LoVo (cell line): Measurements from ENCODE around the gene AFP.
"Not testable (repeated sequence)": the region's sequence is repeated elsewhere in the genome, so short reads cannot be mapped to it uniquely, and the experiment has no call there.

ENCODE experiments used
- DNase-seq: peaks from one replicate; pipeline ENCODE4 v3.0.0-alpha.2; 2016; ENCODE audit warnings: low spot score

Gene AFP

DNA sequence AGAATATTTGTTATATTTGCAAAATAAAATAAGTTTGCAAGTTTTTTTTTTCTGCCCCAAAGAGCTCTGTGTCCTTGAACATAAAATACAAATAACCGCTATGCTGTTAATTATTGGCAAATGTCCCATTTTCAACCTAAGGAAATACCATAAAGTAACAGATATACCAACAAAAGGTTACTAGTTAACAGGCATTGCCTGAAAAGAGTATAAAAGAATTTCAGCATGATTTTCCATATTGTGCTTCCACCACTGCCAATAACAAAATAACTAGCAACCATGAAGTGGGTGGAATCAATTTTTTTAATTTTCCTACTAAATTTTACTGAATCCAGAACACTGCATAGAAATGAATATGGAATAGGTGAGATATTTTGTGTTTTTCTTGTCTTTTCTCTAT, at the start of gene AFP:
Gene AFP (plus strand): TSS at position 238 of the 400 bp plus-strand sequence. CDS start 42 bp downstream, at position 280.
- no peak for DNase-seq

DNA sequence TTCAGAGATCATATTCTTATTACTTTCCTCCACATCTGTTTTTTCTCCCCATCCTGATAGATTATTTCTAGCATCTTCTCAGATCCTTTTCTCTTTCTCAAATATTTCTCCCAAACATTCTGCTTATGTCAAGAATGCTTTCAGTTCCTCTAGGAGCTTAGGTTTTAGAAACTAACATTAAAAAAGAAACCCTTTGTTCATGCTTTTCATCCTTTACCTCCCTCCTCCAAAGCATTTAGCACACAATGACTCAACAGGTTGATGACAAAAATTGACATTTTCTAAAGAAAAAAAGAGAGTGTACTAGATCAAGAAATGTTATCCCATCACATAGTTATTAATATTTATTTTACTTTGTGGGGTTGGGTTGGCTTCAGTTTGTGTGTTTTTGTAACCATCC, 48.5 kb upstream of the AFP start:
- DNase-seq = no peak

DNA sequence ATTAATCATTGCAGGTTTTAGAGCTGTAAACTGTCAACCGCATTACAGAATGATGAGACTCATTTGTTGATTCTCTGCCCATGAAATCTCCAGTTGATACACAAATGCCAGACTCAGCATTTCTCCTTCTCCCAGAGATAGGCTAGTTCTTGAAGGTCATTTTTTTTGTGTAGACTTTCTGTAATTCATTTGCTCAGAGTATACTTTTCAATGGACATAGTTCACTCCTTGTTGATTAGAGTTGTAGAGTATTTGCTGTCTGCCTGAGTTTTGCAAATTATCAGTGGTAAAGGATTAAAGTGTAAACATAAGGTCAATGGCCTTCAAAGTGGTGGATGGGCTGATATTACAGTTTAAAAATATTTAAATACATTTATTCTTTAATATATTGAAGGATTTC, 47.1 kb upstream of the AFP start:
- DNase-seq = no peak

DNA sequence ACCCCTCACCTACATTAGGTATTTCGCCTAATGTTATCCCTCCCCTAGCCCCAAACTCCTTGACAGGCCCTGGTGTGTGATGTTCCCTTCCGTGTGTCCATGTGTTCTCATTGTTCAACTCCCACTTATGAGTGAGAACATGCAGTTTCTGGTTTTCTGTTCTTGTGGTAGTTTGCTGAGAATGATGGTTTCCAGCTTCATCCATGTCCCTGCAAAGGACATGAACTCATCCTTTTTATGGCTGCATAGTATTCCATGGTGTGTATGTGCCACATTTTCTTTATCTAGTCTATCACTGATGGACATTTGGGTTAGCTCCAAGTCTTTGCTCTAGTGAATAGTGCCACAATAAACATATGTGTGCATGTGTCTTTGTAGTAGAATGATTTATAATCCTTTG, 46.4 kb upstream of the AFP start:
- not testable (repeated sequence) for DNase-seq

DNA sequence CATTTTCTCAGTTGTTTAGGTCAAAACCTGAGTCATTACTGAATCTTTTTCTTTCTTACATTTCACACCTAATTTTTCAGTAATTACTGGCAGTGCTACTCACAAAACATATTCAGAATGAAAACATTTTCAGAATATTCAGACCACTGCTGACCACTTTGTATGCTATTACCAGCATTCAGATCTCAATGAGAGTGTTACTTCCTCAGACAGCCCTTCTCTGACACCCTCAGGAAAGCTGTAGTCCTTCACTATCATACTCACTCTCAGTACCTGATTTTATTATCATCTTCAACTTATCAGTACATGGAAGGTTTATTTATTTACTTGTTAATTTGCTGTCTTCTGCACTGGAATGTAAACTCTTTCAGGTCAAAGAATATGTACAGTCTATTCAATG, 44.2 kb upstream of the AFP start:
- DNase-seq = no peak

DNA sequence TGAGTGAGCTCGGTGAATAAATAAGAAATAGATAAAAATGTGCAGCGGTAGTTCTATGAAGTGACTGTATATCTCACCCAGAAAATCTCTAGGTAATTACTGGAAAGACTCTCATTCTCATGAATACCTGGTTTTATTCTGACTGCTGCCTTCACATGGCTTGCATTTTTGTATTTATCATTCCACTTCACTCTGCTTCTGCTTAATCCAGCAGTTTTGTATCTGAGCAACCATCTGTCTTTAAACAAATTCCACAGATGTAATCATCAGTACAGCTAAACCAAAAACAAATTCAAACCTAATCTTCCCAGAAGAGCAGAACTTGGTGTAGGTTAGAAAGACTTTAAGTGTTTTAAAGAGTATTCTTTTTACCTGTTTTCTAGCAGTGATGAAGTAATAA, 43.1 kb upstream of the AFP start:
- DNase-seq = no peak

DNA sequence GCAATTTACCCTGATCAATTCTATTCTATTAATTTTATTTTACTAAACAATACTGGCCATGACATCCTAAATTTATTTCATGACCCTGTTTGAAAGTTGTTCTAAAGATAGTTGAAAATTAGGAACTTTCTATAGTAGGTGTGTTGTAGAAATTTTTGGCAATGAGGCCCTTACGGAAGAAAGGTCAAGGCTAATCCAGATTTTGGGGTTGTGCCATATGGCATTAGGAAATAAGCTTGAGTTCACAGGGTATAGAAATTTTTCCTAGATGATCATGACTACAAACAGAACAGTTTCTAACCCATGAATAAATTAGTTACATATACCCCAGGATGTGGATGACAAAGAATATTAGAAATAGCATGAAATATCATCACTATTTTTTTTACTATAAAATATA, 39.7 kb upstream of the AFP start:
- DNase-seq = no peak

DNA sequence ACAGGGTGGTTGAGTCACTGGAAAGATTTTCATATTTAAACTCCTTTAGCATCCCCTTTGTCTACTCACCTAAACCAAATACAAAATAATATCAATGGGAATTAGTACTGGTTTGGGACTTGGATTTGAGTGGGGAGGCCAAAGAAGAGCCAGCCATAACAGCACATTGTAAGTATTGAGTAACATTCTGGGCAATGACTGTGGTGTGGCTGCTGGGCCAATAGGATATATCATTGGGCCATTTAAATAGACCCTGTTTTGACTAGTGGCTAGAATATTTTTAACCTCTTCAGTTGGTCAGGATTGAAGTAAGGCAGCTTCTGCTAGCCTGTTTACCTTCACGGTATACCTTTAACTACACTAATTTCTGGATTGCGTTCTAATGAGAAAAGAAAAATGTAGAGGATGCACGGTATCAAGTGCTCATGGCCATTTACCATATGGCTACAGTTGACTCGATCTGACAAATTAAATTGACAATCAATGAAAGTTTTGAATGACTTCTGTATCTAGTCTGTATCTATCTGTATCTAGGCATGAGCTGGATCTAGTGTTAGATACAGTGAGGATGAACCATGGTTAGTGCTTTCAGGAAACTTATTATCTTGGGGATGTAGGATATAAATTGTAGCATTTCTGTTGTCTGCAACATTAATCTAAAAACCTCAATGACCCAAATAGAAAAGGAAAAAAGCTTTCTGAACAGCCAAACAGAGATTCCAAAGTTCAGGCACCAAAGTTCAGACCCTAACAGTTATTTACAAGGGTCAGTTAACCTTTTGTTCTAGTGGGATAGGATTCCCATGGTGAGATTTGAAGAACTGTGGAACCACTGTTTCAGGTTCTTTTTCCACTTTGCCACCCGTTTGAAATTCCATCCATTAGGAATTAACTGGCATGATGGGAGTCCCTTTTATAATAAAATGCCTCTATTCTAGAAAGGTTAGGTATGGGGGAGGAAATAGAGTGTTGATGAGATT, 38.7 kb upstream of the AFP start:
- DNase-seq = no peak

DNA sequence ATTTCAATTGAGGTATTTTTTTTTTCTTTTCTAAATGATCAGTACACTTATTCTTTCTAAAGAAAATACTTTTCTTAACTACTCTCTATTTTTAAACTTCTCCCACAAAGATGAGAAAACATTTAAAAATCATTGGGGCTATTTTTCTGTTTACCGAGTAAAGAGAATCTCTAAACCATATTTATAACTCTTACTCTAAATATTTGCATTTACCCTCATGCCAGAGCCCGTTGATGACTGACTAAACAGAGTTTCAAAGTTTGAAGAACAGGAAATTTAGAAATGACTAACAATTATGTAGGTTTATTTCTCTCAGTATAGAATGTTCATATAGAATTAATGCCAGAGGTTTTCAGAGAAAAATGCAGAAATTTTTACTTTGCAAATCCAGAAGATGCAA, 34.6 kb upstream of the AFP start:
- no peak for DNase-seq

DNA sequence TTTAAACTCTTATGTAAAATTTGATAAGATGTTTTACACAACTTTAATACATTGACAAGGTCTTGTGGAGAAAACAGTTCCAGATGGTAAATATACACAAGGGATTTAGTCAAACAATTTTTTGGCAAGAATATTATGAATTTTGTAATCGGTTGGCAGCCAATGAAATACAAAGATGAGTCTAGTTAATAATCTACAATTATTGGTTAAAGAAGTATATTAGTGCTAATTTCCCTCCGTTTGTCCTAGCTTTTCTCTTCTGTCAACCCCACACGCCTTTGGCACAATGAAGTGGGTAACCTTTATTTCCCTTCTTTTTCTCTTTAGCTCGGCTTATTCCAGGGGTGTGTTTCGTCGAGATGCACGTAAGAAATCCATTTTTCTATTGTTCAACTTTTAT, 32.0 kb upstream of the AFP start, which contains the start of gene ALB:
Gene ALB (plus strand): TSS at position 246 of the 400 bp plus-strand sequence. CDS start 41 bp downstream, at position 287.
- DNase-seq = no peak

DNA sequence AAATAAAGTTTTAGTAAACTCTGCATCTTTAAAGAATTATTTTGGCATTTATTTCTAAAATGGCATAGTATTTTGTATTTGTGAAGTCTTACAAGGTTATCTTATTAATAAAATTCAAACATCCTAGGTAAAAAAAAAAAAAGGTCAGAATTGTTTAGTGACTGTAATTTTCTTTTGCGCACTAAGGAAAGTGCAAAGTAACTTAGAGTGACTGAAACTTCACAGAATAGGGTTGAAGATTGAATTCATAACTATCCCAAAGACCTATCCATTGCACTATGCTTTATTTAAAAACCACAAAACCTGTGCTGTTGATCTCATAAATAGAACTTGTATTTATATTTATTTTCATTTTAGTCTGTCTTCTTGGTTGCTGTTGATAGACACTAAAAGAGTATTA, 31.6 kb upstream of the AFP start:
- no peak for DNase-seq

DNA sequence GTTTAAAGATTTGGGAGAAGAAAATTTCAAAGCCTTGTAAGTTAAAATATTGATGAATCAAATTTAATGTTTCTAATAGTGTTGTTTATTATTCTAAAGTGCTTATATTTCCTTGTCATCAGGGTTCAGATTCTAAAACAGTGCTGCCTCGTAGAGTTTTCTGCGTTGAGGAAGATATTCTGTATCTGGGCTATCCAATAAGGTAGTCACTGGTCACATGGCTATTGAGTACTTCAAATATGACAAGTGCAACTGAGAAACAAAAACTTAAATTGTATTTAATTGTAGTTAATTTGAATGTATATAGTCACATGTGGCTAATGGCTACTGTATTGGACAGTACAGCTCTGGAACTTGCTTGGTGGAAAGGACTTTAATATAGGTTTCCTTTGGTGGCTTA, 30.9 kb upstream of the AFP start:
- DNase-seq = no peak

DNA sequence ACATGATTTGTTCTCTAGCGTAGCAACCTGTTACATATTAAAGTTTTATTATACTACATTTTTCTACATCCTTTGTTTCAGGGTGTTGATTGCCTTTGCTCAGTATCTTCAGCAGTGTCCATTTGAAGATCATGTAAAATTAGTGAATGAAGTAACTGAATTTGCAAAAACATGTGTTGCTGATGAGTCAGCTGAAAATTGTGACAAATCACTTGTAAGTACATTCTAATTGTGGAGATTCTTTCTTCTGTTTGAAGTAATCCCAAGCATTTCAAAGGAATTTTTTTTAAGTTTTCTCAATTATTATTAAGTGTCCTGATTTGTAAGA, 29.5 kb upstream of the AFP start:
- DNase-seq = no peak

DNA sequence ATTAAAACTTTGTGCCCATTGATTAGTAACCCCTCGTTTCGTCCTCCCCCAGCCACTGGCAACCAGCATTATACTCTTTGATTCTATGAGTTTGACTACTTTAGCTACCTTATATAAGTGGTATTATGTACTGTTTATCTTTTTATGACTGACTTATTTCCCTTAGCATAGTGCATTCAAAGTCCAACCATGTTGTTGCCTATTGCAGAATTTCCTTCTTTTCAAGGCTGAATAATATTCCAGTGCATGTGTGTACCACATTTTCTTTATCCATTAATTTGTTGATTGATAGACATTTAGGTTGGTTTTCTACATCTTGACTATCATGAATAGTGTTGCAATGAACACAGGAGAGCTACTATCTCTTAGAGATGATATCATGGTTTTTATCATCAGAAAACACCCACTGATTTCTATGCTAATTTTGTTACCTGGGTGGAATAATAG, 28.8 kb upstream of the AFP start:
- DNase-seq = no peak

DNA sequence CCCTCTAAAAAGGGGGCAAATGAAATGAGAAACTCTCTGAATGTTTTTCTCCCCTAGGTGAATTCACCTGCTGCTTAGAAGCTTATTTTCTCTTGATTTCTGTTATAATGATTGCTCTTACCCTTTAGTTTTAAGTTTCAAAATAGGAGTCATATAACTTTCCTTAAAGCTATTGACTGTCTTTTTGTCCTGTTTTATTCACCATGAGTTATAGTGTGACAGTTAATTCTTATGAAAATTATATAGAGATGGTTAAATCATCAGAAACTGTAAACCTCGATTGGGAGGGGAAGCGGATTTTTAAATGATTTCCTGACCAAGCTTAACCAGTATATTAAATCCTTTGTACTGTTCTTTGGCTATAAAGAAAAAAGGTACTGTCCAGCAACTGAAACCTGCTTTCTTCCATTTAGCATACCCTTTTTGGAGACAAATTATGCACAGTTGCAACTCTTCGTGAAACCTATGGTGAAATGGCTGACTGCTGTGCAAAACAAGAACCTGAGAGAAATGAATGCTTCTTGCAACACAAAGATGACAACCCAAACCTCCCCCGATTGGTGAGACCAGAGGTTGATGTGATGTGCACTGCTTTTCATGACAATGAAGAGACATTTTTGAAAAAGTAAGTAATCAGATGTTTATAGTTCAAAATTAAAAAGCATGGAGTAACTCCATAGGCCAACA, 27.7 kb upstream of the AFP start:
- no peak for DNase-seq

DNA sequence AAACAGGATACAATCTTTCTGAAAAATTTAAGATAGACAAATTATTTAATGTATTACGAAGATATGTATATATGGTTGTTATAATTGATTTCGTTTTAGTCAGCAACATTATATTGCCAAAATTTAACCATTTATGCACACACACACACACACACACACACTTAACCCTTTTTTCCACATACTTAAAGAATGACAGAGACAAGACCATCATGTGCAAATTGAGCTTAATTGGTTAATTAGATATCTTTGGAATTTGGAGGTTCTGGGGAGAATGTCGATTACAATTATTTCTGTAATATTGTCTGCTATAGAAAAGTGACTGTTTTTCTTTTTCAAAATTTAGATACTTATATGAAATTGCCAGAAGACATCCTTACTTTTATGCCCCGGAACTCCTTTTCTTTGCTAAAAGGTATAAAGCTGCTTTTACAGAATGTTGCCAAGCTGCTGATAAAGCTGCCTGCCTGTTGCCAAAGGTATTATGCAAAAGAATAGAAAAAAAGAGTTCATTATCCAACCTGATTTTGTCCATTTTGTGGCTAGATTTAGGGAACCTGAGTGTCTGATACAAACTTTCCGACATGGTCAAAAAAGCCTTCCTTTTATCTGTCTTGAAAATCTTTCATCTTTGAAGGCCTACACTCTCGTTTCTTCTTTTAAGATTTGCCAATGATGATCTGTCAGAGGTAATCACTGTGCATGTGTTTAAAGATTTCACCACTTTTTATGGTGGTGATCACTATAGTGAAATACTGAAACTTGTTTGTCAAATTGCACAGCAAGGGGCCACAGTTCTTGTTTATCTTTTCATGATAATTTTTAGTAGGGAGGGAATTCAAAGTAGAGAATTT, 26.8 kb upstream of the AFP start:
- DNase-seq = no peak

DNA sequence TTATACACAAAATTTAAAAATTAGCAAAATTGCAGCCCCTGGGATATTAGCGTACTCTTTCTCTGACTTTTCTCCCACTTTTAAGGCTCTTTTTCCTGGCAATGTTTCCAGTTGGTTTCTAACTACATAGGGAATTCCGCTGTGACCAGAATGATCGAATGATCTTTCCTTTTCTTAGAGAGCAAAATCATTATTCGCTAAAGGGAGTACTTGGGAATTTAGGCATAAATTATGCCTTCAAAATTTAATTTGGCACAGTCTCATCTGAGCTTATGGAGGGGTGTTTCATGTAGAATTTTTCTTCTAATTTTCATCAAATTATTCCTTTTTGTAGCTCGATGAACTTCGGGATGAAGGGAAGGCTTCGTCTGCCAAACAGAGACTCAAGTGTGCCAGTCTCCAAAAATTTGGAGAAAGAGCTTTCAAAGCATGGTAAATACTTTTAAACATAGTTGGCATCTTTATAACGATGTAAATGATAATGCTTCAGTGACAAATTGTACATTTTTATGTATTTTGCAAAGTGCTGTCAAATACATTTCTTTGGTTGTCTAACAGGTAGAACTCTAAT, 26.0 kb upstream of the AFP start:
- DNase-seq = no peak

DNA sequence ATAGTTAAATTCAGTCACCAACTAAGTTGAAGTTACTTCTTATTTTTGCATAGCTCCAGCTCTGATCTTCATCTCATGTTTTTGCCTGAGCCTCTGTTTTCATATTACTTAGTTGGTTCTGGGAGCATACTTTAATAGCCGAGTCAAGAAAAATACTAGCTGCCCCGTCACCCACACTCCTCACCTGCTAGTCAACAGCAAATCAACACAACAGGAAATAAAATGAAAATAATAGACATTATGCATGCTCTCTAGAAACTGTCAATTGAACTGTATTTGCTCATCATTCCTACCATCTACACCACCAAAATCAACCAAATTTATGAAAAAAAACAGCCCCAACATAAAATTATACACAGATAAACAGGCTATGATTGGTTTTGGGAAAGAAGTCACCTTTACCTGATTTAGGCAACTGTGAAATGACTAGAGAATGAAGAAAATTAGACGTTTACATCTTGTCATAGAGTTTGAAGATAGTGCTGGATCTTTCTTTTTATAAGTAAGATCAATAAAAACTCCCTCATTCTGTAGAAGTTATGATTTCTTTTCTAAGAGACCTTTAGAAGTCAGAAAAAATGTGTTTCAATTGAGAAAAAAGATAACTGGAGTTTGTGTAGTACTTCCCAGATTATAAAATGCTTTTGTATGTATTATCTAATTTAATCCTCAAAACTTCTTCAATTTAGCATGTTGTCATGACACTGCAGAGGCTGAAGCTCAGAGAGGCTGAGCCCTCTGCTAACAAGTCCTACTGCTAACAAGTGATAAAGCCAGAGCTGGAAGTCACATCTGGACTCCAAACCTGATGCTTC, 24.9 kb upstream of the AFP start:
- DNase-seq = no peak

DNA sequence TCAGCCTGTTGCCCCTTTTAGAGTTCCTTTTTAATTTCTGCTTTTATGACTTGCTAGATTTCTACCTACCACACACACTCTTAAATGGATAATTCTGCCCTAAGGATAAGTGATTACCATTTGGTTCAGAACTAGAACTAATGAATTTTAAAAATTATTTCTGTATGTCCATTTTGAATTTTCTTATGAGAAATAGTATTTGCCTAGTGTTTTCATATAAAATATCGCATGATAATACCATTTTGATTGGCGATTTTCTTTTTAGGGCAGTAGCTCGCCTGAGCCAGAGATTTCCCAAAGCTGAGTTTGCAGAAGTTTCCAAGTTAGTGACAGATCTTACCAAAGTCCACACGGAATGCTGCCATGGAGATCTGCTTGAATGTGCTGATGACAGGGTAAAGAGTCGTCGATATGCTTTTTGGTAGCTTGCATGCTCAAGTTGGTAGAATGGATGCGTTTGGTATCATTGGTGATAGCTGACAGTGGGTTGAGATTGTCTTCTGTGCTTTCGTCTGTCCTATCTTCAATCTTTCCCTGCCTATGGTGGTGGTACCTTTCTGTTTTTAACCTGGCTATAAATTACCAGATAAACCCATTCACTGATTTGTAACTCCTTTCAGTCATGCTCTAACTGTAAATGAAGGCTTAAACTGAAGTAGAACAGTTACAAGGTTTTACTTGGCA, 24.1 kb upstream of the AFP start:
- no peak for DNase-seq

DNA sequence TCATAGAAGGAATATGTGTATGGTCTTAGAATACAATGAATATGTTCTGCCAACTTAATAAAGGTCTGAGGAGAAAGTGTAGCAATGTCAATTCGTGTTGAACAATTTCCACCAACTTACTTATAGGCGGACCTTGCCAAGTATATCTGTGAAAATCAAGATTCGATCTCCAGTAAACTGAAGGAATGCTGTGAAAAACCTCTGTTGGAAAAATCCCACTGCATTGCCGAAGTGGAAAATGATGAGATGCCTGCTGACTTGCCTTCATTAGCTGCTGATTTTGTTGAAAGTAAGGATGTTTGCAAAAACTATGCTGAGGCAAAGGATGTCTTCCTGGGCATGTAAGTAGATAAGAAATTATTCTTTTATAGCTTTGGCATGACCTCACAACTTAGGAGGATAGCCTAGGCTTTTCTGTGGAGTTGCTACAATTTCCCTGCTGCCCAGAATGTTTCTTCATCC, 22.7 kb upstream of the AFP start:
- no peak for DNase-seq

DNA sequence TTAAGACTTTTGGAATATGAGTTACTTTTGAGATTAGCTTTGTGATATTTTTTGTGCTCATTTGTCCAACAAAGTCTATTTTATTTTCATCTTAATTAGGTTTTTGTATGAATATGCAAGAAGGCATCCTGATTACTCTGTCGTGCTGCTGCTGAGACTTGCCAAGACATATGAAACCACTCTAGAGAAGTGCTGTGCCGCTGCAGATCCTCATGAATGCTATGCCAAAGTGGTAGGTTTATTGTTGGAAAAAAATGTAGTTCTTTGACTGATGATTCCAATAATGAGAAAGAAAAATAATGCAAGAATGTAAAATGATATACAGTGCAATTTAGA, 21.1 kb upstream of the AFP start:
- no peak for DNase-seq
